Stimulated activated naive B cell treated with anti-CD40 and anti-IgM and Interleukin-4, amounts not matched to agents 10 μg/mL and 1 μg/mL and 100 μg/mL, for 72 hours (primary cell): ENCODE results near the gene TPM4.

Source experiments
- ATAC-seq, 2 donors: fragments of 150-1000 bp; cut with Tn5 transposase; replicated peaks; 2 replicates each; pipeline ENCODE4 v1.10.0; 2021; ENCODE audit warnings: moderate library complexity in 1 of 2
- DNase-seq: peaks from one replicate; pipeline ENCODE4 v3.0.0; 2021
- H3K27ac Mint-ChIP-seq: one replicate; pipeline ENCODE4 v1.8.0; 2022; ENCODE audit warnings: mild to moderate bottlenecking, mixed read lengths
- H3K27me3 Mint-ChIP-seq, 2 donors: one replicate each; pipeline ENCODE4 v1.8.0; 2022; ENCODE audit warnings: mixed read lengths in 2 of 2
- H3K36me3 Mint-ChIP-seq, 2 donors: one replicate each; pipeline ENCODE4 v1.8.0; 2022; ENCODE audit warnings: mixed read lengths in 2 of 2, mild to moderate bottlenecking in 1 of 2
- H3K4me1 Mint-ChIP-seq, 2 donors: one replicate each; pipeline ENCODE4 v1.8.0; 2022; ENCODE audit warnings: mixed read lengths in 2 of 2, mild to moderate bottlenecking in 1 of 2
- H3K4me3 Mint-ChIP-seq, 2 donors: one replicate each; pipeline ENCODE4 v1.8.0; 2022; ENCODE audit warnings: mild to moderate bottlenecking in 2 of 2, mixed read lengths in 2 of 2, moderate library complexity in 1 of 2
- H3K9me3 Mint-ChIP-seq, 2 donors: one replicate each; pipeline ENCODE4 v1.8.0; 2022; ENCODE audit warnings: mixed read lengths in 2 of 2, mild to moderate bottlenecking in 1 of 2

Gene TPM4

DNA sequence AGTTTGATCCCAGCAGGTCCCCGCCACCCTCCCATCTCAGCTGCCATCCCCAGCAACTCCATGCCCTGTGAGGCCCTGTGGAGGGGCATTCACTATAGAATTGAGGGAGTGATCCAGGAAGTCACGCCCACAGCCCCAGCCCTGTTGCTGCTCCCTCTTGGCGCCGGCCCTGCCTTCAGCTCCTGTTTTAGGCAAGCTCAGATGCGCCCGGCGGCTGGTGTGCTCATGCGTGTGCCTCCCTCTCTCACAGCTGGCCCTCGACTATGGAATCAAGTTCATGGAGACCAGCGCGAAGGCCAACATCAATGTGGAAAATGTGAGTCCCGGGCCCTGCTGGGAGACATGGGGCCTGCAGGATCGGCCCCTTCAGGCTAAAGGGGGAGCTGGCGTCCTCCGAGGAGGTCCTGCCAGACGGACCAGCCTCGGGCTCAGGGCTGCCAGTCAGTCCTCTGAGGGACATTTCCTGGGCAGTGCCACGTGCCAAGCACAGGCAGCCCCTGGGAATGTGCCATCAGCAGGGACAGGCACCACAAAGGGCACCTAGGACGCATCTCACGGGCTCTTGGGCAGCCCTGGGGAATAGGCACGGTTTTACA is 51.6 kb downstream of the TPM4 start:
- Mint-ChIP-seq H3K4me3 (no peak overlapping the region), H3K9me3 (peaks cover 10 to 11% of the 10 kb centered on the region in 2 donors), H3K27me3 (no peaks in the 10 kb centered on the region), H3K27ac (peak overlapping the region; percentile 42), H3K4me1 (peaks cover 34 to 66% of the 10 kb centered on the region in 2 donors), H3K36me3 (peaks cover 73 to 89% of the 10 kb centered on the region in 2 donors)
- no peak for ATAC-seq
- no peak for DNase-seq

GRCh38 chr19:16131648-16132047 is 55.4 kb downstream of the TPM4 start:
- Mint-ChIP-seq H3K27ac (peak overlapping the region; percentile 90), H3K36me3 (peaks cover 70 to 85% of the 10 kb centered on the region in 2 donors), H3K9me3 (peaks cover 15 to 17% of the 10 kb centered on the region in 2 donors), H3K4me1 (peaks cover 46 to 77% of the 10 kb centered on the region in 2 donors), H3K27me3 (no peaks in the 10 kb centered on the region), H3K4me3 (peak overlapping the region in 1 of 2 donors; percentile 22)
- ATAC-seq = no peak
- DNase-seq = no peak

GRCh38 chr19:16133818-16134217 is 57.5 kb downstream of the TPM4 start:
- Mint-ChIP-seq H3K27me3 (no peaks in the 10 kb centered on the region), H3K4me1 (peaks cover 49 to 82% of the 10 kb centered on the region in 2 donors), H3K9me3 (peaks cover 17% of the 10 kb centered on the region in 2 donors), H3K4me3 (no peak overlapping the region), H3K27ac (peak overlapping the region; percentile 90), H3K36me3 (peaks cover 58 to 71% of the 10 kb centered on the region in 2 donors)
- DNase-seq (no peak), ATAC-seq (peak in 1 of 2 donors; percentile 5)

DNA sequence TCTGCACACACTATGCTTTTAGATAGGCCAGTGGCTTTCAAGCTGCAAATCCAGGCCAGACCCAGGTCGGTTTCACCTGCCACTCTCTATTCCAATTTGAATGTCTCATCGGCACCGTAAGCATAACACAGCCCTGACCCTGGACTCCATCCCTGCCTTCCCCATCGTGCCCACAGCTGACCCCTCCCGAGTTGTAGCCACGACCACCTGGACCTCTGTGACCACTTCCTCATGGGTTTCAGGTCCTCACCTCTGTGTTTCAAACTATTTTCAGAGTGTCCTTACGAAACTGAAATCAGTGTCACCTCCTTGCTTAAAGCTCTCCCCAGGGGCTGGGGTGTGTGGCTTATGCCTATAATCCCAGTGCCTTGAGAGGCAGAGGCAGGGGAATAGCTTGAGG is 58.2 kb downstream of the TPM4 start:
- H3K9me3 Mint-ChIP-seq = peaks cover 17% of the 10 kb centered on the region in 2 donors
- no peaks in the 10 kb centered on the region for H3K27me3 Mint-ChIP-seq
- peaks cover 49 to 82% of the 10 kb centered on the region in 2 donors for H3K4me1 Mint-ChIP-seq
- peak; percentile 19 to 31 for ATAC-seq
- peak overlapping the region; percentile 78 for H3K27ac Mint-ChIP-seq
- H3K4me3 Mint-ChIP-seq = peak overlapping the region in 1 of 2 donors; percentile 13
- no peak for DNase-seq
- peaks cover 51 to 64% of the 10 kb centered on the region in 2 donors for H3K36me3 Mint-ChIP-seq

GRCh38 chr19:16135430-16136127 is 59.3 kb downstream of the TPM4 start:
- Mint-ChIP-seq H3K9me3 (peaks cover 17% of the 10 kb centered on the region in 2 donors), H3K27ac (peak overlapping the region; percentile 80), H3K27me3 (no peaks in the 10 kb centered on the region), H3K36me3 (peaks cover 42 to 54% of the 10 kb centered on the region in 2 donors), H3K4me1 (peaks cover 54 to 83% of the 10 kb centered on the region in 2 donors), H3K4me3 (peak overlapping the region in 1 of 2 donors; percentile 47)
- no peak for ATAC-seq
- DNase-seq = no peak

DNA sequence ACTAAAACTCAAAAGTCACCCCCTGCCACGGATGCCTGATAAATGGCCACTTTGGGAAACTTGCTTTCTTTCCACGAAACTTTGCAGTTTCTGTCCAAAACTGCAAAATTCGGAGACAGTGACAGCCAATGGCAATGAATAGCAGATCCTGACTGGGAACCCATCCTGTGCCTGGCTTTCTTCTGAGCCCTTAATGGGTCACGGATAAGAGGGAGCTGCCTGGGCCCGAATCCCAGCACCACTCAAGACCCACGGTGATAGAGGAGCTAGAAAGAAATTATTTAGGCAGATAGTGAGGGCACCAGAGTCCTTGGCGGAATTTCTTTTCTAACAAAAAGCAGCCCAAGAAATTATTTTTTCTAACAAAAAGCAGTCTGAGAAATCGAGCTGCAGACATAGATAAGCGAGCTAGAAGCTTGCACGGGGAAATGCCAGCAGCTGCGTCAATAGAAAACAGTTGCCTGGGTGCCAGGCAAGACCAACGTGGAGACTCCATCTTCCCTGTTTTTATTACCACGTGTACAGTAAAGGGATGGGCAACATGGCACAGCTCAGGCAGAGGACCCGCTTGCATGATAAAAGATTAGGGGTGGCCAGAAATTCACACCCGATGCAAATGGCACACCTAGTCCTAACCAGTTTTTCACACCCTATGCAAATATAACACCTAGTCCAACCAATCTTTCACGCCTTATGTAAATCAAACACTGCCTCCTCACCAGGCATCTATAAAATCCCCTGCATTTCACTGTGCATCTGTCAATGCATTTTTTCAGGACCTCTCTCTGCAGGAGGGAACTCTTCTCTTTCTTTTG is 60.1 kb downstream of the TPM4 start:
- peaks cover 34 to 48% of the 10 kb centered on the region in 2 donors for H3K36me3 Mint-ChIP-seq

DNA sequence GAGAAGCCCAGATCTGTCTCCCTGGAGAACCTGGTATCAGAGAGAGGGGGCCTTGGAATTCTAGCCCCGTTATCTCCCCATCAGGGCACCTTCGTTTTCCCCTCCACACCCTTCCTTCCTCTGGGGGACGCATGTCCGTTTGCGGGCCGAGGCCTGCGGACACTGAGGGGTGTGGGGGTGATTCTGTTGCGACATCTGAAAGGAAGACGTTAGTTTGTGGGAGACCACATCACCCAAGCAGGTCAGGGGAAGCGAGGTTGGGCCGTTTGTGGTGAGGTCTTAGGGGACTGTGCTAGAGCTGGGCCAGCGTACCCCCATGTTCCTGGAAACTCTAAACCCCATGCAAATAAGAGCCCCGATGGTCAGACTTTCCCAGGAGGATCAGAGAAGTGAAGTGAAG is 63.5 kb downstream of the TPM4 start:
- Mint-ChIP-seq H3K27ac (peak overlapping the region; percentile 84), H3K4me3 (peak overlapping the region; percentile 45 to 60), H3K9me3 (peaks cover 11 to 14% of the 10 kb centered on the region in 2 donors), H3K27me3 (no peaks in the 10 kb centered on the region), H3K36me3 (peaks cover 22 to 40% of the 10 kb centered on the region in 2 donors), H3K4me1 (peaks cover 49 to 79% of the 10 kb centered on the region in 2 donors)
- DNase-seq = peak; percentile 61
- peak; percentile 10 for ATAC-seq

More for the DNA sequence above, 60.1 kb downstream of the TPM4 start:
- DNase-seq (no peak), ATAC-seq (no peak)
- H3K9me3 Mint-ChIP-seq = peaks cover 12 to 13% of the 10 kb centered on the region in 2 donors
- H3K4me3 Mint-ChIP-seq = no peak overlapping the region
- peaks cover 58 to 85% of the 10 kb centered on the region in 2 donors for H3K4me1 Mint-ChIP-seq
- no peaks in the 10 kb centered on the region for H3K27me3 Mint-ChIP-seq
- peak overlapping the region; percentile 80 for H3K27ac Mint-ChIP-seq

DNA sequence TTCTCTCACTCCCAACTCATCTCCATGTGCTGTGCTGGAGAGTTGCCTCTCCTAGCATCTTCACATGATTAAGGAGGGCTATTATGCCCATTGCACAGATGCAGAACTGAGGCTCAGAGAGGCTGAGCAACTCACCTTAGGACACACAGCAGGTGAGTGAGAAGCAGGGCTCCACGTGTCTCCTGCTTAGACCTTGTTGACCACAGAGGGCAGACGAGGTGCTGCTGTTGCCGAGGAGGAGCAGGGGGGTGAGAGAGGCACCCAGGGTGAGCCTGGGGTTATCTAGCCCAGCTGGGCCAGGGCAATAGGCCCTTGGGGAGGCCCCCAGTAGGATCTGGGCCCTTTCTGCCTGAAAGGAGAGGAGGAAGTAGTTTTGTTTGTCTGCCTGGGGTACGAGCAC is 64.7 kb downstream of the TPM4 start:
- Mint-ChIP-seq H3K27me3 (no peaks in the 10 kb centered on the region), H3K9me3 (peaks cover 8 to 9% of the 10 kb centered on the region in 2 donors), H3K4me1 (peaks cover 45 to 76% of the 10 kb centered on the region in 2 donors), H3K4me3 (peak overlapping the region; percentile 46 to 63), H3K27ac (peak overlapping the region; percentile 87), H3K36me3 (peaks cover 21 to 43% of the 10 kb centered on the region in 2 donors)
- DNase-seq (peak; percentile 85), ATAC-seq (peak; percentile 76 to 80)

- Mint-ChIP-seq H3K27me3 (no peaks in the 10 kb centered on the region), H3K36me3 (peaks cover 26 to 49% of the 10 kb centered on the region in 2 donors), H3K27ac (peak overlapping the region; percentile 100), H3K4me1 (peaks cover 43 to 74% of the 10 kb centered on the region in 2 donors), H3K4me3 (peak overlapping the region; percentile 2 to 22), H3K9me3 (peaks cover 8 to 9% of the 10 kb centered on the region in 2 donors)
- DNase-seq (no peak), ATAC-seq (no peak)
Measured at GRCh38 chr19:16142032-16142580, 65.8 kb downstream of the TPM4 start.

- peaks cover 40 to 72% of the 10 kb centered on the region in 2 donors for H3K4me1 Mint-ChIP-seq
- peak; percentile 92 for DNase-seq
Measured at GRCh38 chr19:16143399-16144215, 67.3 kb downstream of the TPM4 start, which contains the start of gene HSH2D. Gene HSH2D (plus strand): TSS chr19:16143685. CDS start chr19:16148751, 5,066 bp downstream.

GRCh38 chr19:16144216-16144581 is 67.9 kb downstream of the TPM4 start:
- Mint-ChIP-seq H3K36me3 (peaks cover 39 to 51% of the 10 kb centered on the region in 2 donors), H3K27me3 (no peaks in the 10 kb centered on the region), H3K9me3 (peaks cover 7 to 8% of the 10 kb centered on the region in 2 donors), H3K4me3 (peak overlapping the region; percentile 99 to 100), H3K4me1 (peaks cover 43 to 72% of the 10 kb centered on the region in 2 donors), H3K27ac (peak overlapping the region; percentile 100)
- DNase-seq (no peak), ATAC-seq (no peak)

More at GRCh38 chr19:16143399-16144215, 67.3 kb downstream of the TPM4 start, which contains the start of gene HSH2D:
- Mint-ChIP-seq H3K36me3 (peaks cover 33 to 48% of the 10 kb centered on the region in 2 donors), H3K4me3 (peak within 1 kb of the TSS; percentile 99 to 100), H3K9me3 (peaks cover 8% of the 10 kb centered on the region in 2 donors), H3K27me3 (no peaks in the 10 kb centered on the region), H3K27ac (peak within 1 kb of the TSS; percentile 100)
- peak; percentile 77 to 81 for ATAC-seq

- Mint-ChIP-seq H3K4me3 (peak overlapping the region; percentile 99 to 100), H3K27me3 (no peaks in the 10 kb centered on the region), H3K9me3 (peaks cover 7 to 8% of the 10 kb centered on the region in 2 donors), H3K4me1 (peaks cover 32 to 66% of the 10 kb centered on the region in 2 donors), H3K27ac (peak overlapping the region; percentile 60), H3K36me3 (peaks cover 45 to 58% of the 10 kb centered on the region in 2 donors)
- ATAC-seq (no peak), DNase-seq (no peak)
Measured at GRCh38 chr19:16146112-16146511, 69.8 kb downstream of the TPM4 start.
